ENCODE measurements around the gene NXPH1.

Gene NXPH1

GRCh38 chr7:8627325-8627724 is 193.9 kb downstream of the NXPH1 start:
- Histone ChIP-seq H3K9me3 (ENCODE audit: control insufficient read depth, low read length) (no peaks in the 10 kb centered on the region), H3K27ac (ENCODE audit: low read depth, low read length, severe bottlenecking) (no peak overlapping the region), H3K4me1 (ENCODE audit: control insufficient read depth, insufficient read depth, low read length, poor library complexity, severe bottlenecking) (no peaks in the 10 kb centered on the region), H3K36me3 (ENCODE audit: control insufficient read depth, insufficient read depth, low read length) (no peaks in the 10 kb centered on the region), H3K4me3 (ENCODE audit: extremely low read depth, insufficient read depth, low read length, poor library complexity, severe bottlenecking) (no peak overlapping the region)
- WGBS, 2 experiments (ENCODE audit: insufficient coverage in 2 of 2), result no CpG with 5 or more reads among the region's 2 CpGs

GRCh38 chr7:8628656-8629055 is 195.2 kb downstream of the NXPH1 start:
- no peaks in the 10 kb centered on the region for H3K9me3 ChIP-seq (ENCODE audit: control insufficient read depth, low read length)
- H3K4me3 ChIP-seq (ENCODE audit: extremely low read depth, insufficient read depth, low read length, poor library complexity, severe bottlenecking), result no peak overlapping the region
- no peaks in the 10 kb centered on the region for H3K36me3 ChIP-seq (ENCODE audit: control insufficient read depth, insufficient read depth, low read length)
- H3K4me1 ChIP-seq (ENCODE audit: control insufficient read depth, insufficient read depth, low read length, poor library complexity, severe bottlenecking), result no peaks in the 10 kb centered on the region
- 94 to 95% methylated on average over 4 to 5 of the region's 7 CpGs for WGBS, 2 experiments (ENCODE audit: insufficient coverage in 2 of 2)
- no peak overlapping the region for H3K27ac ChIP-seq (ENCODE audit: low read depth, low read length, severe bottlenecking)

GRCh38 chr7:8629504-8629903 is 196.1 kb downstream of the NXPH1 start:
- no peaks in the 10 kb centered on the region for H3K9me3 ChIP-seq (ENCODE audit: control insufficient read depth, low read length)
- H3K27ac ChIP-seq (ENCODE audit: low read depth, low read length, severe bottlenecking), result no peak overlapping the region
- H3K4me1 ChIP-seq (ENCODE audit: control insufficient read depth, insufficient read depth, low read length, poor library complexity, severe bottlenecking), result no peaks in the 10 kb centered on the region
- no peak overlapping the region for H3K4me3 ChIP-seq (ENCODE audit: extremely low read depth, insufficient read depth, low read length, poor library complexity, severe bottlenecking)
- 90 to 100% methylated on average over 1 to 2 of the region's 3 CpGs for WGBS, 2 experiments (ENCODE audit: insufficient coverage in 2 of 2)
- no peaks in the 10 kb centered on the region for H3K36me3 ChIP-seq (ENCODE audit: control insufficient read depth, insufficient read depth, low read length)

GRCh38 chr7:8637322-8637721 is 203.9 kb downstream of the NXPH1 start:
- H3K4me1 ChIP-seq (ENCODE audit: control insufficient read depth, insufficient read depth, low read length, poor library complexity, severe bottlenecking), result no peaks in the 10 kb centered on the region
- no peak overlapping the region for H3K27ac ChIP-seq (ENCODE audit: low read depth, low read length, severe bottlenecking)
- H3K9me3 ChIP-seq (ENCODE audit: control insufficient read depth, low read length), result no peaks in the 10 kb centered on the region
- H3K4me3 ChIP-seq (ENCODE audit: extremely low read depth, insufficient read depth, low read length, poor library complexity, severe bottlenecking), result no peak overlapping the region
- H3K36me3 ChIP-seq (ENCODE audit: control insufficient read depth, insufficient read depth, low read length), result no peaks in the 10 kb centered on the region
- 80 to 96% methylated on average over 2 to 3 of the region's 4 CpGs for WGBS, 2 experiments (ENCODE audit: insufficient coverage in 2 of 2)

- H3K27ac ChIP-seq (ENCODE audit: low read depth, low read length, severe bottlenecking), result no peak overlapping the region
- H3K4me1 ChIP-seq (ENCODE audit: control insufficient read depth, insufficient read depth, low read length, poor library complexity, severe bottlenecking), result no peaks in the 10 kb centered on the region
- H3K36me3 ChIP-seq (ENCODE audit: control insufficient read depth, insufficient read depth, low read length), result no peaks in the 10 kb centered on the region
- H3K9me3 ChIP-seq (ENCODE audit: control insufficient read depth, low read length), result no peaks in the 10 kb centered on the region
- H3K4me3 ChIP-seq (ENCODE audit: extremely low read depth, insufficient read depth, low read length, poor library complexity, severe bottlenecking), result no peak overlapping the region
- WGBS, 2 experiments (ENCODE audit: insufficient coverage in 2 of 2), result 83 to 86% methylated on average over 6 to 7 of the region's 7 CpGs
Observed at GRCh38 chr7:8638076-8638475, 204.7 kb downstream of the NXPH1 start.

GRCh38 chr7:8639668-8640067 is 206.3 kb downstream of the NXPH1 start:
- Histone ChIP-seq H3K27ac (ENCODE audit: low read depth, low read length, severe bottlenecking) (no peak overlapping the region), H3K36me3 (ENCODE audit: control insufficient read depth, insufficient read depth, low read length) (no peaks in the 10 kb centered on the region), H3K9me3 (ENCODE audit: control insufficient read depth, low read length) (no peaks in the 10 kb centered on the region), H3K4me3 (ENCODE audit: extremely low read depth, insufficient read depth, low read length, poor library complexity, severe bottlenecking) (no peak overlapping the region), H3K4me1 (ENCODE audit: control insufficient read depth, insufficient read depth, low read length, poor library complexity, severe bottlenecking) (no peaks in the 10 kb centered on the region)
- WGBS, 2 experiments (ENCODE audit: insufficient coverage in 2 of 2), result 100% methylated on average over 1 of the region's 5 CpGs; no CpG with 5 or more reads in 1 of the 2 experiments

- Histone ChIP-seq H3K4me1 (ENCODE audit: control insufficient read depth, insufficient read depth, low read length, poor library complexity, severe bottlenecking) (no peaks in the 10 kb centered on the region), H3K36me3 (ENCODE audit: control insufficient read depth, insufficient read depth, low read length) (no peaks in the 10 kb centered on the region), H3K27ac (ENCODE audit: low read depth, low read length, severe bottlenecking) (no peak overlapping the region), H3K9me3 (ENCODE audit: control insufficient read depth, low read length) (no peaks in the 10 kb centered on the region), H3K4me3 (ENCODE audit: extremely low read depth, insufficient read depth, low read length, poor library complexity, severe bottlenecking) (no peak overlapping the region)
- WGBS, 2 experiments (ENCODE audit: insufficient coverage in 2 of 2), result 20% methylated on average over 1 of the region's 1 CpG; no CpG with 5 or more reads in 1 of the 2 experiments
Observed at GRCh38 chr7:8640671-8641070, 207.3 kb downstream of the NXPH1 start.

- no peaks in the 10 kb centered on the region for H3K4me1 ChIP-seq (ENCODE audit: control insufficient read depth, insufficient read depth, low read length, poor library complexity, severe bottlenecking)
- H3K4me3 ChIP-seq (ENCODE audit: extremely low read depth, insufficient read depth, low read length, poor library complexity, severe bottlenecking), result no peak overlapping the region
- H3K36me3 ChIP-seq (ENCODE audit: control insufficient read depth, insufficient read depth, low read length), result no peaks in the 10 kb centered on the region
- no peaks in the 10 kb centered on the region for H3K9me3 ChIP-seq (ENCODE audit: control insufficient read depth, low read length)
- H3K27ac ChIP-seq (ENCODE audit: low read depth, low read length, severe bottlenecking), result no peak overlapping the region
- WGBS, 2 experiments (ENCODE audit: insufficient coverage in 2 of 2), result 76 to 85% methylated on average over 4 to 6 of the region's 6 CpGs
Observed at GRCh38 chr7:8668627-8669500, 235.5 kb downstream of the NXPH1 start.

GRCh38 chr7:8669501-8669851 is 236.1 kb downstream of the NXPH1 start:
- Histone ChIP-seq H3K27ac (ENCODE audit: low read depth, low read length, severe bottlenecking) (no peak overlapping the region), H3K36me3 (ENCODE audit: control insufficient read depth, insufficient read depth, low read length) (no peaks in the 10 kb centered on the region), H3K9me3 (ENCODE audit: control insufficient read depth, low read length) (no peaks in the 10 kb centered on the region), H3K4me3 (ENCODE audit: extremely low read depth, insufficient read depth, low read length, poor library complexity, severe bottlenecking) (no peak overlapping the region), H3K4me1 (ENCODE audit: control insufficient read depth, insufficient read depth, low read length, poor library complexity, severe bottlenecking) (no peaks in the 10 kb centered on the region)

GRCh38 chr7:8684426-8684825 is 251.0 kb downstream of the NXPH1 start:
- H3K4me1 ChIP-seq (ENCODE audit: control insufficient read depth, insufficient read depth, low read length, poor library complexity, severe bottlenecking), result no peaks in the 10 kb centered on the region
- 89% methylated on average over 3 of the region's 4 CpGs; no CpG with 5 or more reads in 1 of the 2 experiments for WGBS, 2 experiments (ENCODE audit: insufficient coverage in 2 of 2)
- H3K9me3 ChIP-seq (ENCODE audit: control insufficient read depth, low read length), result no peaks in the 10 kb centered on the region
- H3K4me3 ChIP-seq (ENCODE audit: extremely low read depth, insufficient read depth, low read length, poor library complexity, severe bottlenecking), result no peak overlapping the region
- H3K36me3 ChIP-seq (ENCODE audit: control insufficient read depth, insufficient read depth, low read length), result no peaks in the 10 kb centered on the region
- H3K27ac ChIP-seq (ENCODE audit: low read depth, low read length, severe bottlenecking), result no peak overlapping the region

GRCh38 chr7:8699875-8700624 is 266.6 kb downstream of the NXPH1 start:
- no peaks in the 10 kb centered on the region for H3K36me3 ChIP-seq (ENCODE audit: control insufficient read depth, insufficient read depth, low read length)
- no peaks in the 10 kb centered on the region for H3K4me1 ChIP-seq (ENCODE audit: control insufficient read depth, insufficient read depth, low read length, poor library complexity, severe bottlenecking)
- H3K9me3 ChIP-seq (ENCODE audit: control insufficient read depth, low read length), result no peaks in the 10 kb centered on the region
- no peak overlapping the region for H3K4me3 ChIP-seq (ENCODE audit: extremely low read depth, insufficient read depth, low read length, poor library complexity, severe bottlenecking)
- WGBS, 2 experiments (ENCODE audit: insufficient coverage in 2 of 2), result 80% methylated on average over 1 of the region's 3 CpGs; no CpG with 5 or more reads in 1 of the 2 experiments
- no peak overlapping the region for H3K27ac ChIP-seq (ENCODE audit: low read depth, low read length, severe bottlenecking)

Data from mesodermal cell (in vitro differentiated cells).